Measurements from ENCODE around the gene SLC7A5.
"Not testable (repeated sequence)": the region's sequence is repeated elsewhere in the genome, so short reads cannot be mapped to it uniquely, and the experiment has no call there.

The SLC7A5 gene

DNA sequence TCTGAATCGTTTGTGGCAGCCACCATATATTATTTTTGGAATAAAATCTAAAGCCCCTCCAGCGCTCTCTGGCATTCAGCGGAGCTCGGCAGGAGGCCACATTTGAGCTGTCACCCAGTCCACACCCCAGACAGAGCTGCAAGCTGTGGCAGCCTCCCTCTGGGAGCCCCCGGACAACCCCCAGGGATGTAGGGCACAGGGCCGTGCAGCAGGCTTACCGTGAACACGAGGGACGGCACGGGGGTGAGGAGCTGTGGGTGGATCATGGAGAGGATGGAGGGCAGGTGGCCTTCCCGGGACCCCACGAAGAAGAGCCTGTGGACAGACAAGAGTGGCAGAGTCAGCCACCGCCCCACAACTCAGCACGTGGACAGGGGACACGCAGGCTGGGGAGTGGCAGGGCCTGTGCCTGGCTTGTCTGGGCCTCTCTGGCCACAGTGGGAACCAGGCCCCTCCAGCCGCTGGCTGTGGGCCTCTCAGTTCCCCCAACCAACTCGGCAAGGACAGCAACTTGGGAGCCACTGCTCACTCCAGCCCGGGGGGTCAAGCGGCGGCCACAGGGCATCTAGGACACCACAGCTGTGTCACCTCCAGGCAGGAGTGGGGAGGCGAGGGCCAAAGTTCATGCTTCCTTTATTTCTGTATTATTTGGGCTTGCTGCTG, 31.5 kb downstream of the SLC7A5 start:
- Histone ChIP-seq H3K27ac (peak overlapping the region in 4 of 21 experiments; percentile 43 to 71 (median 51)), H3K4me3 (no peak overlapping the region)

DNA sequence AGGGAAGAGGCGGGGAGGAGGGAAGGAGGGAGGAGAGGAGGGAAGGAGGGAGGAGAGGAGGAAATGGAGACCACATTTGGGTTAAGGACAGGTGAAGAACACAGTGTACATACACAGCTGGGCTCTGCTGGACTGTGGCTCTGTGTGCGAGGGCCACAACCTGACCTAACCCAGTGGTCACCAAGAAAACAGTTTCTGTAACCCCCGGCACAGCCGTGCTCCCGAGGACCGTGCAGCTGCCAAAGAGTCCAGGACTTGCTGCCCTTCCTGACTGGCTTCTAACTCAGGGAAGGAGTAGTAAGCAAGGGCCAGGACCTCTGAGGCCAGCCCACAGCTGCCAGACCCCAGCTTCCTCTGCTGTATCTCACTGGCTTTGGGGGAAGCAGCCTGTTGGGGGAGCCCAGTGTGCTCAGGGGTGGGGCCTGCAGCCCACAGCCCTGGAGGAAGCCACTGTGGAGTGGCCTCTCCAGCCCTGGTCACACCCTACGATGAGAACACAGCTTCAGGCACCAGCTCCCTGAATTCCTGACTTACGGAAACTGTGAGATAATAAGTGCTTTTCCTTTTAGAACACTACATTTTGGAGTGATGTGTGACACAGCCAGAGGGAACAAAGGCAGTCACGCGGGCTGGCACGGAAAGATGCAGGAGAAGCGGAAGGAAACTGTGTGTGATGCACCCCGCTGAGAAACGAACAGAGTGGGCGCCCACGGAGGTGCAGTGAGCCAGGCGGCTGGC, 32.3 kb downstream of the SLC7A5 start:
- Histone ChIP-seq H3K4me3 (no peak overlapping the region), H3K27ac (peak overlapping the region in 5 of 21 experiments; percentile 20 to 71 (median 57))

GRCh38 chr16:87836346-87836843, 32.9 kb downstream of the SLC7A5 start:
- H3K27ac ChIP-seq = peak overlapping the region in 2 of 21 experiments; percentile 13 to 44
- H3K4me3 ChIP-seq = no peak overlapping the region

DNA sequence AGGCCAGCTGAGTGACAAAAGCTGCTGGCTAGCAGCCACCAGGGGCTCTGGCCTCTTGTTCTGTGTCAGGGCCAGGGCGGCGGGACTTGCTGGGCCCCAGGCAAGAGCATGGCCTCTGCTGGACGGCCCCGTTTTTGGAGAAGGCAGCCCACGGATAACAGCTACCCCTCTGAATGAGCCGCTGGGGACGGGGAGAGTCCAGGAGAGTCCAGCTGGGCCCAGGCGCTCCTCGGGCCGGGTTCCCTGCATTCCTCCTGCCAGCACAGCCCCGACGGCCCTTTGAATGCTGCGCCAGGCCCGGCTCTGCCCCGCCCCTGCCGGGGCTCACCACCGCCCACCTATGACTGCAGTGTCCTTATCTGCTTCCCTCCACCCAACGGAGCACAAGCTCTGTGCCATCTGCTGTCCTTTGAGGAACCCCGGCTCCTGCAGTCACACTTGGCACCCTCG, 33.4 kb downstream of the SLC7A5 start:
- no peak overlapping the region for H3K27ac ChIP-seq
- no peak overlapping the region for H3K4me3 ChIP-seq

GRCh38 chr16:87834668-87835473, 34.4 kb downstream of the SLC7A5 start:
- no peak overlapping the region for H3K4me3 ChIP-seq
- H3K27ac ChIP-seq = no peak overlapping the region

GRCh38 chr16:87834005-87834667, 35.2 kb downstream of the SLC7A5 start:
- H3K27ac ChIP-seq = no peak overlapping the region
- H3K4me3 ChIP-seq = no peak overlapping the region

DNA sequence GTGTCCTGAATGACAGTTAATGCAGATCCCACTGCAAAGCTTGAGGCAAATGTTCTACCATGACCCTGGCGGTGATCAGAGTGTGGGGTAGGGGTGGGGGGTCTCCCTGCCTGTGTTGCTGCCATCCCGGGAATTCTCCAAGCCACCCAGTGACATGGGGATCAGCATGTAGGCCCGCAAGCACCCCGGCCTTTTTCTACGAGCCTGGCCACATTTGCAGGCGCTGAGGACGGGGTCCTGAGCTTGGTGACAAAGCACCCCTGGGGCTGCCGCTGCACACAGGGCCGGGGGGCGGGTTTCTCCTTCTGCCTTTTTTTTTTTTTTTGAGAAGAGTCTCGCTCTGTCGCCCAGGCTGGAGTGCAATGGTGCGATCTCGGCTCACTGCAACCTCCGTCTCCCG, 35.8 kb downstream of the SLC7A5 start:
- no peak overlapping the region for H3K4me3 ChIP-seq
- no peak overlapping the region for H3K27ac ChIP-seq

GRCh38 chr16:87832741-87833502, 36.4 kb downstream of the SLC7A5 start:
- no peak overlapping the region for H3K27ac ChIP-seq
- H3K4me3 ChIP-seq = no peak overlapping the region

DNA sequence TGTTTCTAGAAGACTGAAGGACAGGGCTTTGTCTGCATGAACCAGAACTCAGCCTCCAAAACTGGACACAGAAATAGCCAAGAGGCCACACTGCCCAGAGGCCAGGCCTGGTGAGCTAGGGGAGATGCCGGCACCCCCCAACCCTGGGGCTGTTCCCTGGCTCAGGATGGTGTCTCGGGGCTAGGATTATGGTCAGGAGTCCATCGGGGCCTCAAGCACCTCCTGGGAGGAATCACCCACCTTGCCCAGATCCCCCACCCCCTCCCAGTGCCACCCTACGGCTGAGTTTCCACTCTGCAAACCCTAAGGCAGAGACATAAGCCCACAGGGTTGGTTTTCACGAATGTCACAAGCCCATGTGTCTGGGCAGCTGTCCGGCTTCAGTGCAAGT, 37.2 kb downstream of the SLC7A5 start:
- Histone ChIP-seq H3K27ac (no peak overlapping the region), H3K4me3 (no peak overlapping the region)

DNA sequence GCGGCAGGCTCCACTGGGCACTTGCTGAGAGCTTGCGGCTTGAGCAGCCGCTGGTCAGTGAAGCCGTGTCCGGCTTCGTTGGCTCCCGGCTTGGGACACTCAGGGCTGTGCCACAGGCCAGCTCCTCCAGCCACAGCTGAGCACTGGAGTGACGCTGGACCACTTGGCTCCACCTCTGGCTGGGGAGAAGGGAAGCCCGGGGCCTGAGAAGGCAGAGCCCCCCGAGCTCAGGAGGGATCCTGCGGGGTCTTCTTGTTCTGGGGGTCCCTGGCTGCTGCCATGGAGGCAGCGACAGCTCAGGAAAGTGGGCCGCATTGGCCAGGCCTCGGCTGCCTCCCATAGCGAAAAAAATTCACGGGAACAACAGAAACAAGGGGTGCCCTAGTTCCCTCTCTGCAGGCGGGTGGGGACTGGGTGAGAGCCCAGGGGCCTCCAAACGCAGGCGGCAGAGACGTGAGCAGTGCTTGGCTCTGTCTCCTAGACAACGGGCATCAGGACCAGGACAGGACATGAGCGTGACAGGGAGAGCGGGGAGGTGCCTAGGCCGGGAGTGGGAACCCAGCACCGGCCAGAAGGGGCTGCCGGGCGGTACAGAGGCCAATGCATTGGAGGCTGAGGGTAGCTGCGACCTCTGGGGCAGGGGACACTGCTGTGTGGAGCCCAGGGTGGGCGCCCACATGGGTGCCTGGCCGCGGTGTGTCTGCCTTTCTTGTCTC, 37.7 kb downstream of the SLC7A5 start:
- Histone ChIP-seq H3K4me3 (no peak overlapping the region), H3K27ac (no peak overlapping the region)

GRCh38 chr16:87830673-87831420, 38.5 kb downstream of the SLC7A5 start:
- no peak overlapping the region for H3K4me3 ChIP-seq
- H3K27ac ChIP-seq = no peak overlapping the region

DNA sequence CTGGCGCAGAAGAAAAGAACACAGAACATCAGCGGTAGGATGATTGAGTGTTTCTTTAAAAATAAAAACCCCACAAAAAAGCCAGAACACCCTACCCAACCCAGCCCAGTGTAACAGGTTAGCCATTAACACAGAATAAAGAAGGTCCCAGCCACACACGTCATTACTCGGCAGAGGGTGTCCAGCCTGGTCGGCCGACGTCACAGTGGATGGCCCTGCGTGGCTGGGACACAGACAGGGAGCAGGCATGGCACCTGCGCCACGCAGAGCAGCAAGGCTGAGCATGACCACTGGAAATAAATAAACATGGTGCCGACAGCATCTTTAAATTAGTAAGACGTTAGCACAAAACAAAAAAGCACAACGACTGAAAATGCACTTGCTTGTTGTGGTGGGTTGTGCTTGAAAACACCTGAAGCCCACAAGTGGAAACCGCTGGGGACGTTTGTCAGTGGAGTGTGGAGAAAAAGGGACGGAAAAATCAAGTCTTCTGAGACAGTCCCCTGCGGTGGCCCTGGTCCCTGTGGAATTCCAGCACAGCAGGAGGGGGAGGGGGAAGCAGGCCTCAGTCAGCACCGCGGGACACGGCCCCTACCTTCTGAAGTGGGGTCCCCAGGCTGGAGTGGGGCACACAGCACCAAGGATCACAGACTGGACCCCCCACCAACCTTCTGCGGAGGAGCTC, 39.2 kb downstream of the SLC7A5 start:
- H3K27ac ChIP-seq = no peak overlapping the region
- no peak overlapping the region for H3K4me3 ChIP-seq

DNA sequence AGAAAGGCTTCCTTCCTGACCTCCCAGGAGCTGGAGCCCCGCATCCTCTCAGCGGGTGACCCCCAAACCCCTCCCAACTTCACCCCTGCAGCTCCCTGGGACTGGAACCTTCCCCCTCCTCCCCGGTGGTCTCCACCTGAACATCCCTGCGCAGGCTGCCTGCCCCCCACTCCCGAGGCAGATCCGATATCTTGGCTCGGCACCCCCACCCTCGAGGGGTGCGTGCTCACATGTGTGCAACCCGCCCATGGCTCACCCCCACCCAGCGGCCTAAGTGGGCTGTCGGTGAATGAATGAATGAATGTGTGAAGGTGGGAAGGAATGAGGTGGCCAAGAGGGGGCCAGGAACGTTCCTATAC, 39.7 kb downstream of the SLC7A5 start:
- no peak overlapping the region for H3K27ac ChIP-seq

DNA sequence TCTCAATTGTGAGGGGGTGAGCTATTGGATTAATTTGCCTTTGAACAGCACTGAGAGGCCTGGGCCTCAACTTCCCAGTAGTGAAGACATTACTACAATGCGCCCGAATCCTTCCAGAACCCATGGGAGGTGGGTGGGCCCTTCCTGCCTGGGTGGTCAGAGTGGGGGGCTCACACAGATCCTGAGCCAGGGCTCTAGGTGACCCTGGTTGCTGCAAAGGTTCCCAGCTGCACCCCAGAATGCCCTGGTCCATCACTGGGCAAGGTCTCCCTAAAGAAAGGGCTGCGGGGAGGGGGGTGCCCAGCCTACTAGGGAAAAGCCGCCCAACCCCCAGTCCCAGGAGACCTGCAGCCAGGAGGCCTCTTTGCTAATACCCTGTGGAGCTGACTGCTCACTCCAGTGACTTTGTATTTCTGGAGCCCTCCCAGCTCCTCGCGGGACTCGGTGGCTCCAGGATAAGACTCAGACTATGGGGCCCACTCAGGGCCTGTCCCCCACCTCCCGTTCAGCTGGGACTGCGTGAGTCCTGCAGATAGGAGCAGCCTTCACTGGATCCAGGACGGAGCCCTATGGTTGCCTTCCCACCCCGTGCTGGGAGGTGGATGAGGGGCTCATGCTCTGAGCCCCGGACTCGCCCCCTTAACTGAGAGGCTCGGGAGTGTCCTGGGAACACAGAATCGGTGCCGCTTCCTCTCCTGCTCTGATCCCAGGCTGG, 40.2 kb downstream of the SLC7A5 start:
- Histone ChIP-seq H3K27ac (peak overlapping the region in 2 of 21 experiments; percentile 39 to 47), H3K4me3 (no peak overlapping the region)

More for the DNA sequence above, 39.7 kb downstream of the SLC7A5 start:
- no peak overlapping the region for H3K4me3 ChIP-seq

DNA sequence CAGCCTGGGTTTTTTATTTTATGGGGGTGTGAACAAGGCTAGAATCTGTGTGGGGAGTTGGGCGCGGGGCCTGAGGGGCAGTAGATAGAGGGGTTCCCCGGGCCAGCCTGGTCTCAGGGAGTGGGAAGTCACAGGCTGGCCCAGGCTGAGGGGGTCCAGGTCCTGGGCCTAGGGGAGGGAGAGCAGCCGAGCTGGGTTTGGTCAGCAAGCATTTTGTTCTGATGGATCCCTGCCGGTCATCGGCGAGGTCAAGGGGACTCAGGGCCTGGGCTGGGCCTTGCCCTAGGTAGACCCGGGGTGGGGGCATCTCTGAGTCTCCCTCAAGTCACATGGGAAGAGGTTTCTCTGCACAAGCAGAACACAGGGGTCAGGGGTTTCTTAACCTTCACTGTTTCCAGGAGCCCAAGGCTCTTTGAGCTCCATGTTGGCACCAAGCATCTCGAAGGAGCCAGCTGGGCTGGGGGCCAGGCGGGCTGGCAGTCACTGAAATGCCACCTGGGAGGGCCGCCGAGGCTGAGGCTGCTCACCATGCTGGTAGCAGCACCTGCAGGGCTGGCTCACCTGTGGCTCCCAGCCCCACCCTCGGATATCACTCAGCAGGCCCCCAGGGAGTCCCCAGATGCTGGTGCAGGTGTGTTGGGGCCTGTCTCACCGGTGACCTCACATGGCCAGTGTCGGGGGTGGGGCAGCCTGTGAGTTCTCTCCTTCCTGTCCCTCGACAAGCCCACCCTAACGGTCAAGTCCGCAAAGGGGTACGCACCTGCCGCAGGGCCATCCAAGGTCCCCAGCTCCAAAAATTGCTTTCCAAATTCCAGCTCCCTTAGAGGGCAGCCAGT, 41.0 kb downstream of the SLC7A5 start:
- H3K4me3 ChIP-seq = no peak overlapping the region
- peak overlapping the region in 2 of 21 experiments; percentile 39 to 47 for H3K27ac ChIP-seq

- H3K27ac ChIP-seq, H3K4me3 ChIP-seq: not testable (repeated sequence)
Measured at GRCh38 chr16:87827588-87827915, 41.8 kb downstream of the SLC7A5 start.
